Stimulated activated CD4-positive, alpha-beta T cell treated with anti-CD3 and anti-CD28 coated beads, Interleukin-4, amount 100 ng/mL, for 1 hour (primary cell): ENCODE data around the gene SFTPD.

Source experiments
- DNase-seq: peaks from one replicate; pipeline ENCODE4 v3.0.0-alpha.2; 2020

SFTPD gene

DNA sequence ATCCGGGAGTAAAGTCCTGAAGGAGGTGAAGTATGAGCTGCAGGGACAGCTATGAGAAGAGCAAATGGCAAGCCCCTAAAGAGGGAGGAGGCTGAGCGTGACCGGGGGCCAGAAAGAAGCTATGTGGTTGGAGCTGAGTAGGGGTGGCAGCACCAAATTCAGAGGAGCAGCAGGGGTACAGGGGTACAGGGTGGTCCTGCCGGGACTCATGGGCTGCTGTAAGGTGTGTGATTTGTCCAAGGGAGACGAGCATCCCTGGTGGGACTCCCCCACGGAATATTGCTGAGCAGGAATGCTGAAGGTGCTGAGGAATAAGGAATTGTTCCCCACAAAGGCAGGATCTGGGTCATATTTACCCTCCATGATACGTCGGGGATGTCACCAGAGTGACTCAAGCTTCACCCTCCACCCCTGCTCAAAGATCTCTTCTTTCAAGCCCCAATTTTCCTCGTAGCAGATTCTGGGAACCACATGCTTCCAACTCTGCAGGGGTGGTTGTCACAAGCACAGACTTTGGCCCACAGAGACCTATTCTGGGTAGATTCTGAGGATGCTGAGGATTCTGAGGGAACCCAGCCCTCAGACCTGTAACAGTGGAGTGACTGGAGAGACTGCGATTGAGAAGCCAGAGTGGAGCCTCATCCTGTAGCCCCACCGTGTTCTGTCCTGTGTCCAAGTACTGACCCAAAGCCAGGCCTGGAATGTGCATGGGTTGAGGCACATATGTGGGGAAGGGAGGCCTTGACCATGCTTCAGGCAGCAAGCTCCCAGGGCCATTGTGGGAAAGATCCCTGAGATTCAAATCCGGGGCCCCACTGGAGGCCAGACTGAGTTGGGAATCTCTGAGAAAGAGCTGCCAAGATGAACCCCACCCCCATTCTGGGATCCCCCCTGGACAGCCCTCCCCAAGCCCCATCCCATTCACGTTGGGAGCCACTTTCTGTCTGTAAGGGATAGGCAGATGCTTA lies 4.2 kb downstream of the SFTPD start:
- no peak for DNase-seq

DNA sequence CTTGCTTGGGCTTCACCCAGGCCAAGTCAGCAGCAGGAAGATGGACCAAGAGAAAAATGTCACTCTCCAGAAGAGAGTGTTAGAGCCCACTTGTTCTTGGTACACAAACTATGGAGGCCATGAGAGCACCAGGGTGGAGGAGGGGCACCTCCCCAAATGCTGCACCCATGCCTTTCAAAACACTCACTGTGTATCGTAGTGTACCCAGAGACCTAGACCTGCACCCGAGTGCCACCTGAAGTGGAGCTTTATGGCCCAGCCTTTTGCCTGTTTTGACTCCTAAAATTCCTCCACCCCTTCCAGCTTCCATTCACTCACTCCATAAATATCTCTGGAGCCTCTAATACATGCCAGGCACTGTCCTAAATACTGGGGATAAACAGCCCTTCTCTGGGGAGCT lies 5.0 kb downstream of the SFTPD start:
- DNase-seq = no peak

DNA sequence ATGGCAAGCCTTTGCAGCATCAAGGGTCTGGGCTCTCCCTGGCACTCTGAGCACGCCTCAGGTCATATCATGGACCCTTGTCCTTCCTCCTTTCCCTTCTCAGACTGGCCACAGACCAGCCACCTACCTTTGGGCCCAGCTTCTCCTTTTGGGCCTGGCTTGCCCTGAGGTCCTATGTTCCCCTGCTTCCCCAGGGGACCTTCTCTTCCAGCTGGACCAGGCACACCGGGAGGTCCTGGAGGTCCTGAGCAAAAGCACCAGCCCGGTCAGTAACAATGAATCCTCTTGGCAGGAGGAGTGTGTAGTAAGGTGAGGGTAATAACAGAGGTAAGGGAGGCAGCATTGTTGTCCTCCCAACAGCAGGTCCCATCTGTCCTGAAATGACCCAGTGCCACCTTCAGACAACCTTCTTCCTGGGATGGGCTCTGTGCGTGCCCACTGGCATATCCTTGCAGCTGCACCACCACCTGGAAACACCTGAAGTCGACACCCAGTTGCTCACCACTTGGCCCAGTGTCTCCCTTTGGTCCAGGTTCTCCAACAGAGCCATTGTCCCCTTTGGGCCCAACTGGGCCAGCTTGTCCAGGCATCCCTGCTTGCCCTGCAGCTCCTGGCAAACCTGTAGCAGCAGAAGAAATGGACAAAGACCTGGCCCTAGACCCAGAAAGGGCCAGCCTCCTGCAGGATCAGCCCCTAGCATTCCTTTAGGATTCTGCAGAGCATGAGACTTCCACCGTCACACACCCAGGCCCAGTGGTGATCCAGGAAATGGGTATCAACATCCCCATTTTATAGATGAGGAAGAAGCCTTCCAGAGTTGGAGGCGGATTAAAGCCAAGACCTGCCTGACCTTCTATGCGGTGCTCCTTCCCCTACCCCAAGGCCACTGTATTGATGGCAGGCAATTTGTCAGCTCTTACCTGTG lies 6.4 kb downstream of the SFTPD start:
- DNase-seq = no peak

DNA sequence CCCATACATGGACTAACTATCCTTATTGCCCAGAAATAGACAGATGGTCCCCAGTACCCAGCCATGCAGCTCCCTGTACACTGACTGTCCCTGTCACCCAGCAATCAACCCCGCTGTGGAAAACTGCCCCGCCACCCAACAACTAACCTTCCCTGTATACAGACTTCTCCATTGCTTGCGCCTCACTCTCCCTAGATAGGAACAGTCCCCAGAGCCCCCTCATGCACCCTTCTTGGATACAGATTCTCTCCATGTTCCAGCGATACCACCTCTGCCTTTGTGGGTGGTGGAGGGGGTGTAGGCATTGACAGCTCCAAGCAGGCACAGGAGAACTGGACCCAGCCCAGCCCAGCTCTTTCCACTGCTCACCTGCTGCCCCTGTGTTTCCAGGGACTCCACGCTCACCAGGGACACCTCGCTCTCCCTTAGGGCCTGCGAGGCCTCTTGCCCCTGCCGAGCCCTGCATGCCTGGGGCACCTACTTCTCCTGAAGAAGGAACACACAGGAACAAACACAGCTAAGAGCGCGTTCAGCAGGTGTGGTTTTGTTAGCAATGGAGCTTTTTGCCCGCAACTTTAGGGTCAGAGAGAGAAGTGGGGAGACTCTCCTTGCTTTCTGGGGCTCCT lies 7.2 kb downstream of the SFTPD start:
- DNase-seq = no peak

DNA sequence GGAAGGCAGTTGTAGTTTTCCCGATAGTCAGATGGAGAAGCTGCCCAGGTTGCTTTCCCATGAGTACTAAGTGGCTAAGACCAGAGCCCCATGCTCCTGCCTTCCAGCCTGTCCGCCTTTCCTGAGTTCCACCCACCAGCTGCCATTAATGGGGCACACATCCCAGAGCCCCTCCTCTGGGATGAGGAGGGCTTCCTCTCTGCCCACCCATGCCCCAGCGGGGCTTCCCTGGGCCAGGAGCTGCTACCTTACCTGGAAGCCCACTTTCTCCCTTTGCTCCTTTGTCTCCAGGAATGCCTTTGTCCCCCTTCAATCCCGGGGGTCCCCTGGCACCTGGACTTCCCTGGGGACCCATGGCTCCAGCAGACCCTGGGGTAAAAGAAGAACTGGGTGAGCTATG lies 7.8 kb downstream of the SFTPD start:
- no peak for DNase-seq

DNA sequence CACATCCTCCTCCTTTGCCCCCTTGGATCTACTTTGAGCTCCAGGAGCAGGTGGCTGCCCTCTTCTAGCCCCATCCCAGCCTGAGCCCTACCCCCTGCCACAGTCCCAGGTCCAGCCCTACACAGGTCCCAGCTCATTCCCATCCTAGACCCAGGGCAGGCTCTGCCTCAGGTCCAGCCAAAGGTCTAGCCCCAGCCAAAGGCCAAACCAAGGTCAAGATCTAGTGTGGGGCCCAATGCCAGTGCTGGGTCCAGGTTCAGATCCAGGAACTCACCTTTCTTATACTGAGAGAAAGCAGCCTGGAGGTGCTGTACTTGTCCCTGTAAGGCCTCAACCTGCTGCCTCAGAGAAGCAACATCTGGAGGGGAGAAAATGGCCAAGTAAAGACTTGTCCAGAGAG lies 8.5 kb downstream of the SFTPD start:
- no peak for DNase-seq

DNA sequence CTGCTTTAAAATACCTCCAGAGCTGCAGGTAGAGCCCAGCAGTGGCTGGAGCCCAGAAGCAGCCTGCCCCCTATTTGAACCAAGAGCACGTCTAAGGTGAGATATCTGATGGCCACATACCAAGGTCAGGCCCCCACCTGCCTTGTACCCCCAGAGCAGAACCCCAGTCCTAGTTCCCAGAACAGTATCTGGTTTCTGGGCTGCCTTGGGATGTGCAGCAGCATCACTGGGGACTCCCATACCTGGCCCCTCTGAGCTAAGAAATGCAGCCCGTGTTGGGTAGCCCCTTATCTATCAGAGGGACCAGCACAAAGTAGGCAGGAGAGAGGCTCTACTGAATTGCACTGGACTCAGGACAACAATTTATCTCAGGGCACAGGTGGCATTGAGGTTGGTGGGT lies 8.9 kb downstream of the SFTPD start:
- DNase-seq = no peak

DNA sequence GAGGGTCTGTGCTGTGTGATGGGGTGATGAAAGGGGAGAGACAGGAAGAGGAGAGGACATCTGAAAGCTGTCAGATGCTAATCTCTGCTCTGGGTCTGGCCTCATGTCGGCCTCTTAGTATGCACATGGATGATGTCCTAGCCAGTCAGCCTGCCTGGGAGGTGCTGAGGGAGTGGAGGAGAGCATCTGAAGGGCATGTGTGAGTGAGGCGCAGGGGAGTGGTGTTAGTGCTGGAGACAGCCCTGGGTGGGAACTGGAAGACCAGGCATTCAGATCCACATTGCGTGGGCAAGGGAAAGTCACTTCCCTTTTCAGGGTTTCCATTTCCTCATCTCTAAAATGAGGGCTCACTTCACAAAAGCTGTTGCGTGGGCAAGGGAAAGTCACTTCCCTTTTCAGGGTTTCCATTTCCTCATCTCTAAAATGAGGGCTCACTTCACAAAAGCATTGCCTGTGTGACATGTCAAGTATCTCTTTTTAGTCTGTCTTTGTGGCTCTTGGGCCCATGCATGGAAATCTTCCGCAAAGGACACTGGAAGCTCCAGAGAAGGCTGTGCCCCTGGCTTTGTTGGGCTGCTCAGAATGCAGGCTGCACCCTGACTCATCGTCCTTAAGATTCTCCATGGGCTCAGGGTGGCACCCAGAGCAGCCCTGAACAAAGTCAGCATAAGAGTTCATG lies 10.0 kb downstream of the SFTPD start:
- DNase-seq = no peak

DNA sequence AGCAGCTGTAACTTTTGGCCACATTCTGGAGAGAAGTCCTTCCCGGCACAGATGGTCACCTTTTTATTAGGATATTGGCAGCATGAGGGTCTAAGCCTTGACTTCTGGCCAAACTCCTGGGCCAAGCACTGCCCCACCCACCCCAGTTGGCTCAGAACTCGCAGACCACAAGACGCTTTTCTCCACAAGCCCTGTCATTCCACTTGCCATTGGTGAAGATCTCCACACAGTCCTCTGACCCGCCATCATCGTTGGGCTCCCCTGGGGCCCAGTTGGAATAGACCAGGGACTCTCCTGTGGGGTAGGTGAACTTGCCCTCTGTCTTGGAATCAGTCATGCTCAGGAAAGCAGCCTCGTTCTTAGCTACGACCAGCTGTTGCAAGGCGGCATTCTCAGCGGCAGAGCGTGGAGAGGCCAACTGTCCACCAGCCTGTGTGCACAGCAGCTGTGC lies 11.2 kb downstream of the SFTPD start:
- DNase-seq = no peak

DNA sequence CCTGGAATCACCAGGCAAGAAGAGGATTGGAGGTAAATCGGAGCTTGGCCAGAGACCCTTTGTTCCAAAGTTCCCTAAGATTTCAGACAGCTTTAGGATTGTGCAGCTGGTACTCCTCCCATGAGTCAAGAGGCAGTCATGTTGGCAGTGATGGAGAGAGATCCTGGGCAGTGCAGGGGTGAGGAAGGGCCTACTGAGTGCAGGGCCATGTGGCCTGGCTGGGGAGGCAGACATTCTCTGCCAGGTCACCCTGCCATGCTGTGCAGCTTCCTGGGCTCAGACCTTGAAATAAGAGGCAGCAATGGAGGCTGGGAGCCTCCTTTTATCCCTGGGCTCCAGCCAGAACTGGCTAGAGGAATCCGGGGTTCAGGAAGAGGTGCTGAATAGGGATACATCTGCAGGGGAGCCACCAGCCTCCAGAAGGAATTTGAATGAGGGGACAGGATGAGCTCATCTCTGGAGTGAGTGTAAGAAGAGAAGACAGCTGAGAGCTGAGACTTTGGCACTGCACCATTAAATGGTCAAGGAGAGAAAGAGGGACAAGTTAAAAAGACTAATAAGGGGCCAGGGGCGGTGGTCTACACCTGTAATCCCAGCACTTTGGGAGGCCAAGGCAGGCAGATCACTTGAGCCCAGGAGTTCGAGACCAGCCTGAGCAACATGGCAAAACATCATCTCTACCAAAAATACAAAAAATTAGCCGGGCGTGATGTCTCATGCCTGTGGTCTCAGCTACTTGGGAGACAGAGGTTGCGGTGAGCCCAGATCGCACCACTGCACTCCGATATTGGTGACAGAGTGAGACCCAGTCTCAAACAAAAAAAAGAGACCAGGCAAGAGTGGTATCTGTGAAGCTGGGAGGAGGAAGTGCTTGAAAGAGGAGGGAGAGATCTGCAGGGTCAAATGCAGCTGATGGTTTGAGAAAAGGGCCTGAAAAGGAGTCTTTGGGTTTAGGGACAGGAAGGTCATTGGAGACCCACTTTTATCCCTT lies 12.0 kb downstream of the SFTPD start:
- DNase-seq = no peak

DNA sequence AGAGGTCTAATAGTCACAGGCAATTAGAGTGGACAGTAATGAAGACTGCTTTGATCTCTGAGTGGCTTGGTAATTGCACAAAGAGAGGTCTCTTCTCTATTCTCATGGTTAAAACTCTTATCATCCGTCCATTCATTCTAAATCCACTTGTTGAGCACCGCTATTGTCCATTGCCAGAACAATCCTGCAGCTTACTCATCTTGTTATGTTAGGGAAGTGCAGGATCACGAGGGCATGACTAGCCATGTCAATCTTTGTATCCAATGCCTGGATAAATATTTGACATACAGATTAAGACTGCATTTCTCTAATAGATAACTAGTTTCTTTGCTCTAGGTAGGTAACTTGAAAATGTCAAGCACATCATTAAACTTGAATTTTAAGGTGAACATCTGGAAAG lies 14.9 kb downstream of the SFTPD start:
- no peak for DNase-seq

DNA sequence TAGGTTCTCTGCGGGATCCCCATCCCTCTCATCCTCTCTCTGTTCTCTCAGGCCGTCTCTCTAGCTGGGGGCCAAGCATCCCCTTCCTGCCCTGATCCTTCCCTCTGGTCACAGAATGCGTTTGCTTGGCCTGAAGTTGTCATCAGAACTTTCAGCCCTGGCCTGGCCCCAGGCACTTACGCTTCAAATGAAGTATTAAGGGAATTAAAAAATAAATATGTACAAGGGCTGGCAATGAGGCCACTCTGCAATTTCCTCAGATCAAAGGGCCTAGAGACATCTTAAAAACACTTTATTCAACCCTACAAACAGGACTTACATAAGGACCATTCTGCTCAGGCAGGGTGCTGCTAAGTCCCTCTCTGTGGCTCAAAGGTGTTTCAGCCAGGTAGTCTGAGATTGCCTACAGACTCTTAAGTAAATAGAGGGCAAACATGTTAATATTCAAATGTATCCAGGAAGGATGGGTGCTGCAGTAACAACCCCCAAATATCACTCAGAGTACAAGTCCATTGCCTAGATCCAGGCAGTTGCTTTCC lies 16.0 kb downstream of the SFTPD start:
- DNase-seq = no peak

DNA sequence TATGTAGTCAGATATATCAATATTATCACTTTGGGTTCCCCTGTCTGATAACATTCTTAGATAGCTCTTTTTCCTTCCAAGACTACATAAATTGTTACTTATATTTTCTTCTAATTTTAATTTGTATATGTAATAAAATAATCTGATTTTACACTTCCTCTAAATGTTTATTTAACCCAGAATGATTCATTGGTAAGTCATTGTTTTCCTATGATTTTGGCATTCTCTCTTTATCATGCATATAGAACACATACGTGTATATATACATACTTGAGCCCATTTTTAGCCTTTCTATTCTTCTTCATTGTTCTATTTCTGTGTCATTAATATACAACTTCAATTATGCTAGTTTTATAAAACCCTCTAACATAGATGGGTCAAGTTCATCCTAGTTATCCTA lies 16.6 kb downstream of the SFTPD start:
- no peak for DNase-seq

DNA sequence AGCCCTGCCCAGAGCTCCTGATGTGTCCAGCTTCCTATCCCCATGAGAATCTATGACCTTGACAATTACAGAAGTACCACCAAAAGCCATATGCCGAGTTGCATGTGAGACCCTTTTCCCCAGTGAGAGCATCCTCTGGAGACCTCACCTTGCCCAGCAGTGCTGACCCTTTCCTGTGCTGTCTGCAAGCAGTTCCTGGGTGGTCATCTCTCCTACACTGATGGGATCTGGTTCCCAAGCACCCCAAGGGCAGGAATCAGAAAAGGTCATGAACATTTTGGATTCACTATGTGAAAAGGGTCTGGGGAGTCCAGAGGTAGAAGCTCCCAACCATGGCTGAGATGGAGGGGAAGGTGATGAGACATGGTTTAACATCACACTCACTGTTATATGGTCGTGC lies 18.2 kb downstream of the SFTPD start:
- DNase-seq = no peak

DNA sequence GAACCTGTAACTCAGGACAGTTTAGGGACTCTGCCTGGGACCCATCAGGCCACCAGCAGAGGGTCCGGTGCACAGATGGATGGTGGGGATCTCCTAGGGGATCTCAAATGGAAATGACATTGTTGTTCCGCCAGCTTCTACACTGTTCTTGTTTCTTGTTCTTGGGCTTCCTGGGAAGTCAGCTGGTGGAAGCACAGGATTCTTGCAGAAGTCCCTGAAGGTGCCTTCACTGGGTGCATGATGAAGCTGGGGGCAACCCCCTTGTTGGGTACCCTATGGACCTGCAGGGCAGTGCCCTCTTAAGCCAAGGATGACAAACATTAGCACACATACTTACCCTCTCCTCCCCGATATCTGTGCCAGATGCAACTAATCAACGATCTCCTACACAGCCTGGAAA lies 18.6 kb downstream of the SFTPD start:
- no peak for DNase-seq

DNA sequence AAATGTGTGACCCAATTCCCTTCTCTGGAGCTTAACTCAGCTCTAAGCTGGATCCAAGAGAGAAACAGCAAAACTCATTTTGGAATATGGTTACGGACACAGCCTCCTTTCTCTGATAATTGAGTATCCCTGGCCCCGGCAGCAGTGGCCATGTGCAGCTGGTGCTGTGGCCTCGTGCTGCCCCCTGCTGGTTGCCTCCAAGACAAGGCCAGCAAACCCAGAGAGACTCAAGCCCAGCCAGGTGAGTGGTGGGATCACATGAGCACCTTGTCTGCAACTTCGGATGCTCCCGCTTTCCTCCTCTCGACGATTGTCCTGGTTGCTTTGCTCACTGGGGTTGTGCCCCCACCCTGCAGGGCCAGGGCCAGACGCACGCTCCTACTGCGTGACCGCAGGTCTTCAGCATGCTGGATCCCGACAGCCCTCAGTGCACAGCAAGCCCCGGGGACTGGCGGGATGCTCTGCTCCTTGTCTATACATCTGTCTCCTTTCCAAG lies 19.4 kb downstream of the SFTPD start:
- peak; percentile 82 for DNase-seq

DNA sequence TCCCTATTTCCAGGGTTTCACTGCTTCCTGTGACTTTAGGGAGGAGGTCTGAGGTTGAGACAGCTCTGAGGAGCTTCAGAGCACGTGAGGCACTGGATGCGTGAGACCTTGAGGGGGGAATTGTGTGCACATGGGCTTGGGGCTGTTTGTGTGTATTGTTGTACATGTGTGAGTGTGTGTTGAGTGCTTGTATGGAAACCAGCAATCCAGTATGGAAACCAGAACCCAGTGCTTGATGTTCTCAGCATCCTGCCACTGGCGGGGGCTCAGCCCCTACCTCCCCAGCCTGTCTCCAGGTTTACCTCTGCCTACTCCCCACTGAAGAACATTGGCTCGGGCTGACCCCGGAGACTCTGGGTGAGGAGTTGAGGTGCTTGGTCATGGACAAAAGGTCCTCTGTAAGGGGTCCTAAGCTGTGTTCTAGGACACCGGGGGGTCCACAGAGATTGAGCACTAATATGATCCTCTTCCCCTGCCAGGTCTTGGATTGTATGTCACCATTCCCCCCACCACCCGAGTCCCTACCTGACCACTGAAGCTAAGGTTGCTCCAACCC lies 20.8 kb downstream of the SFTPD start:
- no peak for DNase-seq

DNA sequence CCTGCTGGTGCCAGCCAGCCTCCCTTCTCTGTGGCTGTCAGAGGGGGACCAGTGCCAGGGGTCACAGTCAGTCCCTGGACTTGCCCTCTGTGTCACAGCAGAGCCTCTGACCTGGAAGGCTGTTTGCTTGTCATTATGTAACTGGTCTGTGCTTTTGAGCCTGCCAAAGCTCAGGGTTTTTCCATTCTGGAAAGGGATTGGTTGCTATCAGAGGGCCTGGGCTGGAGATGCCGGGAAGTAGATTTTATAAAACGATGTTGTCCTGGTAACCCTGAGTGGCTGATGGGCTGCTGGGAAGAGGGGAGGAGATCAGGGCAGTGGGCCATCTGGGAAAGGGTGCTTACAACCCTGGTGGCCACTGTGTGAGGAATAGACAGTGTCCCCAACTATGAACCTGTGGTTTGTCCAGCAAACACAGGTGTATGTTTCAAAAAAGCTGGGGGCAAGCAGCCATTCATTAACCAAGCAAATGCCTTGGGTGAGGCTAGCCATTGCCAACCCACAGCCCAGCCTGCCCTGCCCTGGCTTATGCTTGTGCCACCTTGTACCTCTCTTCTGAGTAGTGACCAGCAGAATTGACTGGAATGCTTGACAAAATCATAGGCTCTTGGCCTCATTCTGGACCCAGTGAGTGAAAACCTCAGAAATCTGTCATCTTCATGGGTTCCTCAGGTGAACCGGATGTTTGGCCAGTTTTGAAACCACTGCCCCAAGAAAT lies 21.6 kb downstream of the SFTPD start:
- no peak for DNase-seq

DNA sequence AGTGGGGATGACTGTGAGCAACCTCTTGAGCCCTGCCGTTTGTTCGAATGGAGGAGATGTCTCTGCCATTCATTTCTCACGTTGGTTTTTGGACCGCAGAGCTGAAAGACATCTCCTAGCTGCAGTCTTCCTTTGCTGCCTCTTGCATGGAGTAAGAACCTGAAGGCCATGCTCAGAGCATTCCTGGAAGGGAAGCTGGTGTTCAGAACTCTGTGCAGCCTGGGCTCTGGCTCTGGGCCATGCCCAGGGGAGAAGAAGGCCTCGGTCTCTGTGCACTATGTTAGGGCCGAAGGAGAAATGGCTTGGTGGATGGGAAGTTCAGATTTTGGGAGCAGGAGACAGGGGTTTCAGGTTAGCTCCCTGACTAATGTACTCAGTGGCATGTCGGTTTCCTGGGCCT lies 22.9 kb downstream of the SFTPD start:
- DNase-seq = no peak

DNA sequence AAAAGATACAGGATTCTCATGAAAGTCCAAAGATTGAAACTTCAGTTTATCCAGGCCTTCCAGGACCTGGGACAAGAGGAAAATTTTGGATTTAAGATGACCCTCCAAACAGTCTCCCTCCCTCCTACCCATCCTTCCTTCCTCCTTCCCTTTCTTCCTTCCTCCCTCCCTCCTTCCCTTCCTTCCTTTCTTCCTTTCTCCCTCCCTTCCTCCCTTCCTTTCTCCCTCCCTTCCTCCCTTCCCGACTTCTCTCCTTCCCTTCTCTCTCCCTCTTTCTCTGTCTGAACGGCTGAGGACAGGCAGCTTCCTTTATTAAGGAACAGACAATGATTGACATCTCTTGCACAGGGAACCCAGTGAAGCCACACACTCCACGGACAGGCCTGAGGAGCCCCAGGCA lies 23.3 kb downstream of the SFTPD start:
- DNase-seq = no peak
